Stimulated activated CD8-positive, alpha-beta memory T cell treated with anti-CD3 and anti-CD28 coated beads, Interleukin-12 subunit alpha, Interleukin-12 subunit beta, amount 100 ng/mL, for 24 hours (primary cell): ENCODE measurements around the gene ADGRL2.

Experiments used
- DNase-seq: peaks from one replicate; pipeline ENCODE4 v3.0.0-alpha.2; 2020; ENCODE audit errors: extremely low read depth

The ADGRL2 gene

DNA sequence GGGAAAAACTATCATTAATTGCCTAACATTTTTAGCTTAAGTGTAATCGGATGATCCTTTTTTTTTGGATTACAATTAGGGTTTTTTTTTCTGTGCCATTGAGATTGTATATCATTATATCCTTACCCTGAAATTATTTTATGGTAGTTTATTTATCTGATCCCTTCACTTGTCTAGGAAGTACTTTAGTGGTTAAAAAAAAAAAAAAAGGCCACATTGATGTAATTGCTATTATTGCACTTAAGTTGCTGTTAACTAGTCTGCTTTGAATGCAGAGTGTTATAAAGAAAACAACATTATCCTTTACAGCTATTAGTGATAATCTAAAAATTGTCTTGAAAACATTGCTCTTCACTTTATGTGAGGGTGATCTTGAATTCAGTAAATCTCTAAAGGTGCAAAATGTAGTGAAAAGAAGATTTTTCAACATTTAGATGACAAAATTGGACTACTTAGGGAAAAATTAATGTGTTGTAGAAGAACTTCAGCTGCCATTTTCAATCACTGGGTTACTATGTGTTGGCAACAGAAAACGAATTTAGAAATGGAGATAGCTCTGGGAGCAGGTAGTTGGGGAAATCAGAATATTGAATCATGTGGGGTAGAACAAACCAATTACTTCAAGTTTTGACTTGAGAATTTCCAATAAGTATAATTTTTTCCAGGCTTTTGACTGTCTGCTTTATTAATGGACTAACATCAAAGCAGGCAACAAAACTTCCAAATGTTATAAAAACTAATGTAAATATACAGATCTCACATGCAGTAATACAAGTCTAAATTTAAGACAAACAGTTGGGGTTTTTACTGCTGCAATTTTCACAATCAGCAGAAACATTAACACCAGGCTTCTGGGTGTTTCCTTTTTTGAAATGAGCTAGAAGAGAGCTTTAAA is 5.0 kb downstream of the ADGRL2 start:
- DNase-seq, result no peak

DNA sequence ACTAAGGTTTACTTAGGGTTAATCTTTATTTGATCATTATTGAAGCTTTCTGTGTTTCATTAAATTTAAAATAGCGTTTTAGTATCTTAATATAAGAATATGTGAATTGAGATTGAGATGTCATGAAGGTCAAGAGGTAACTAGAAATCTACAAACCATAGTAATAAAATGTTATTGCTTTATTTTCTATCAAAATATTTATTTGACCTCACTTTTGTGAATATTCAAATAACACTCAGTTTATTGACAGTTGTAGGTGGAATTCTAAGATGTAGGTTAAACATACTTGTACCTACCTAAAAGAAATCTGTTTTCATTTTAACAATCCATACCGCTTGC is 5.7 kb downstream of the ADGRL2 start:
- DNase-seq, result no peak

DNA sequence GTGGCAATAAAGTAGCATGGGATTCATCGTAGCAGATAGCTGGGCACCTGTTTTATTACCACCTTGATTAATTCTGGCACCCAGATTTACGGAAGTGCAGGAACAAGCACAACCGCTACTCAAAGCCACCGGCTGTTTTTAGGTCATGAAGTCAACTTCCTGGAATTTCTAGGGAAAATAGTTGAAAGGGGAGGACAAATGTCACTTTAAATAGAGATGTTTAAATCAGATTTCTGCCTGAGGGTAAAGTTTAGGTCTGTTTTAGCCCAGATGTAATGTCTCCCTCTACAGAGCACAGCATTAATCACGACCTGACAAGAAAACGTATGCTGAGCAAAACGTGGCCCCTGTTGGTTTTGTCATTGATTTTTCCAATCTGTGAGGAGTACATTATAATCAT is 8.0 kb downstream of the ADGRL2 start:
- DNase-seq, result no peak

DNA sequence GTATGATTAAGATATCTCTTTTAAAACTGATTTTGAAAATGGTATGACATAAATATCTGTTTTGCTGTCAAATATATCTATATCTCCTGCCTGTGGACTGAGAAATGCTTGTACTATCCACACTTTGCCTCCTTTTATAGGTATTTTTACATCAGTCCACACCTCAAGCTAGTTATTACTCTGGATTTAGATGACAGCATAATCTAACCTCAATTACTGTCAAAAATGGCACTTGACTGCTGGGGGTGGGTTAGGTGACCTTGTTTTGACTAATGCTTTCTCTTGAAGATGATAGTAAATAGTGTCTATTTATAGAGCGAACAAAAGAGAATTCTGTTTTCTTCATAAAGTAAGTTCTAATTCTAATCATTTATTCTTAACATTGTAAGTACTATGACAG is 9.1 kb downstream of the ADGRL2 start:
- no peak for DNase-seq

DNA sequence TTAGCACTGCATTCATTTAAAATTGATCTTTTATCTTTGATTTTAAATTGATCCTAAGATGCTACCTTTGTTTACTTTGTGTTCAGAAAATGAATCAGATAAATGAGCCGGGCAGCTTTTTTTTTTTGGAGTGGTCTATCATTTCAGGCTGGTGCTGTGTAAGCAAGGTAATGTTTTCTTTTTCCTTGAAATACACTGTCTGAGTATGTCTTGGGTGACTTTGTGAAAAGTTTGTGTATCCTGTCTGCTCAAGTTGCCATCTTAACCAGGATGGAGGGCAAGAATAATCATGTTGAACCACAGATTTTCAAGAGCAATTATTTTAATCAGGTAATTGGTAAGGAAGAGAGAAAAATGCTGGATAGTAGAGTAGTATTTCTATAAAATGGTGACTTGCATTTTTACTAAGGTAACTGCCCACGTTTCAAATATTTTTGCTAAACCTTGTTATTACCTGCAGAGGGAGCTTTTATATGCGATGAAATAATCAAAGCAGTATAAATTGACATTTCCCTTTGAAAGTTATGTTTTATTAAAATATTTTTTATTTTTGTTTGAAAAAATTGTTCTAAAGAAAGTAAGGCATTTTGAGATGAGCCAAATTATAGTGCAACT is 11.1 kb downstream of the ADGRL2 start:
- no peak for DNase-seq

DNA sequence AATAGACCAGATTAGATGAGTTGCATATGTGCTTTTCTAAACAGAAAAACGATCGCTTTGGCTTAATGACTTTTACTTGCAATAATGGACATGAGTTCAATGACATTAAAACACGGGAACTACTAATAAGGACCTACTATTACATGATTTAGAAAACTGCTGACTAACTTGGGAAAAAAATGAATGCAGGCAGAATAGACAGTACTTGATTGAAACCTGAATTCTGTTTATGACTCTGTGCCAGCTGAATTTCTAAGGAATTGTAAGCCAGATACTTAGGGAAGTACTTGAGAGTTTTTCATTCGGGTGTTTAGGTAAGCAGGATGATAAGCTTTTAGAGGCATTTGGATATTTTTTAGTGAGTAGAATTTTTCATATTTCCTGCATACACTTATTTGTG is 12.0 kb downstream of the ADGRL2 start:
- DNase-seq, result no peak

DNA sequence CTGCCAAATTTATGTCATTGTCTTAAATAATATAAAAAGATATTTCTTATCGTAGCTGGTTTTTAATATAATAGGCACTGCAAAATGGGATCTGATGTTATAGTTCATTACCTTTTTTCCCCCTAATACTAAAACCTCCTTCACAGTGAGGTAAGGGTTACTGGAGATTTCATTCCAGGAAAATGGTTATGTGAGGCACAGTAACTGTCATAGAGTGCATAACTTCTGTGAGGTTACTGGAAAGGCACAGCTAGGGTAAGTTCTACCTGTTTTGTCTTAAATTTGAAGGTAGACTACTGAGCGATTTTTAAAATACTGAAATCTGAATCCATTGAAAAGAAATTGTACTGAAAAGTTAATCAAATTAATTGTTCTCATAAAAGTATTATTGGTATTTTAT is 13.0 kb downstream of the ADGRL2 start:
- DNase-seq, result no peak

DNA sequence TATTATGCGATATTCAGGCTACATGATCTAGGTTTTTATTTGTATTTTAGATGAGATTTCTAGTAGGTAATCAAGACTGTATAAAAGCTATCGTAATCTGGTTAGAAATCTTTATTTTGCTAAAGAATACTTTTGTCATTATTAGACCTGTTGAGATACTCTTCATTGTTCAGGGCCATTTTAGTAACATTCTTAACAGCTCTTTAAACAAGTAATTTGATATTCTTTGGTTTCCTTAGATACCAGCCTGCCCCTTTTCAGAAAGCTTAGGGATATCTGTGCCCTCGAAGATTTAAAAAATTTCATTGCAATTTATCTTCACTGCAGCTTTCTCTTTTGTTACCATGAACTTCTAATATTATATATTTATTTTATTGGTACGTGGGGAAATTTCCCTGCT is 18.9 kb downstream of the ADGRL2 start:
- DNase-seq, result no peak

DNA sequence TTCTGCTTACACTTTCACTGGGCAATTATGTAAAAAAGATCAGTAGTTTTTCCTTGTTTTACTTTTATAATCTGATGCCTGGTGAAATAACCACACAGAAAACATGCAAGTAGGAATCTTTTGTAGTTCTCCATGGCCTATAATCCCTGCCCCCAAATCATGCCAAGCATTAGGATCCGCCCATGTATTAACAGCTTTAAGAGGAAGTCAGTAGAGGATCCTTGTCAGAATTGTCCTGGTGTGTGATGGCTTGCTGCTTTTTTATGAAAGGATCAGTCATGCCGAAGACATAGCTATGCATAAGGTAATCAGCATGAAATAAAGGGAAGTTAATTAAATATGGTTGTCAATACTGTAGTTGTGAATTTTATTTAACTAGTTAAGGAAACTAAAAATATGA is 20.0 kb downstream of the ADGRL2 start:
- DNase-seq, result no peak

DNA sequence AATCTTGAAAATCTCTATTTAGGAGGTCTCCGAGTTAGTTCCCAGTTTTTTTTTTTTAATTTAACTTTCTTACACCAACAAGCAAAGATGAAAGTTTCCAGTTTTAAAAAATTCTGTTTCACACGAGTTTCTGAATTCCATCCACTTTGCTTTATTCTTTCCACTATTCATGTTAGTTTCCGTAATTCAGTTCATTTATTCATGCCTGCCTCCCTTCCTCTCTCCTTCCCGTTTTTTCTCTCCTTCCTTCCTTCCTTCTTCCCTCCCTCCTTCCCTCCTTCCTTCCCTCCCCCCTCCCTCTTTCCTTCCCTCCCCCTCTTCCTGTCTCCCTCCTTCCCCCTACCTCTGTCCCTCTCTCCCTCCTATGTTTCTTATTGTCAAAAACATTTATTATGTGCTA is 22.3 kb downstream of the ADGRL2 start:
- DNase-seq, result no peak

DNA sequence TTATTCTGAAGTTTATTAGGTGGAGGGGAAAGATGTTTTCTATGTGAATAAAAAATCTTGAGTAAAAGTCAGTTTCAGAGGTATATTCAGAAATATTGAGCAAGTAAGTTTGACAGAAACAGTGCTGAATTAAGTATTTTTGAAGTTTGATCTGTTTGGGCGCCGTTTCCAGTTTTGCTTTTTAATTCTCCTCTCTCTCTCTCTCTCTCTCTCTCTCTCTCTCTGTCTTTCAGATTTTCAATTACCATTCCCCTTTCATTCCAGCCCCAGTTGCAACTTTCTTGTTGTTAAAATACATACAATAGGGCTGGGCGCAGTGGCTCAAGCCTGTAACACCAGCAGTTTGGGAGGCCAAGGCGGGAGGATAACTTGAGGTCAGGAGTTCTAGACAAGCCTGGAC is 24.0 kb downstream of the ADGRL2 start:
- no peak for DNase-seq

DNA sequence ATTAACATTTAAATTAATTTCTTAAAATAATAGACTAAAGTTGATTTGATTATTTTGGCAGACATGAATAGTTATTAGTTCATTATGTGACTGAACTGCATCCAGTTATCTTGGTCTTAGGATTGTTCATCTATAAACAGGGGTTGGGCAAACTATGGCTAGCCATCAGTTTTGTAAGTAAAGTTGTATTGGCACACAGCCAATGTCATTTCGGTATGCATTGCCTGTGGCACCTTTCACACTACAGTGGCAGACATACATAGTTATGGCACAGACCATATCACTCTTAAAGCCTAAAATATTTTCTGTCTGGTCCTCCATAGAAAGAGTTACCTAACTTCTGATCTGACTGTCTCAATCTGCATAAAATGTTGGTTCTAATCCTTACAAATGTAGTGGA is 27.2 kb downstream of the ADGRL2 start:
- no peak for DNase-seq

DNA sequence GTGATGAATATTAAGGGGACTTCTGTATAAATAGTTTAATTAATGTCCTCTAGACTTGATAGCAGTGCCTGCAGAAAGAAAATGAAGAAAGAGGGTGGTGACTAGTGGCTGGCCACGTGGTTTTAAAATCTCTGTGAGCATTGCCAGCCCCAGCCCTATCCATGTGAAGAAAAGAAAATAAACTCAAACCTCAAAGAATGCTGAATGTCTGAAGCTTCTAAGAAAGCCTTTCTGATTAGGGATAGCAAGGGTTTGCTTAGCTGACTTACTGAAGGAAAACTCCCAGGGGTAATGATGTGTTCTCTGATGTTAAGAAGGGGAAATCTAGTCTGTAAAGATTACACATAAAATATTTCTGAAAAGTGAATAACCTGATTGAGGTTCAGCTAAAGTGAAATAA is 31.8 kb downstream of the ADGRL2 start:
- DNase-seq, result no peak

DNA sequence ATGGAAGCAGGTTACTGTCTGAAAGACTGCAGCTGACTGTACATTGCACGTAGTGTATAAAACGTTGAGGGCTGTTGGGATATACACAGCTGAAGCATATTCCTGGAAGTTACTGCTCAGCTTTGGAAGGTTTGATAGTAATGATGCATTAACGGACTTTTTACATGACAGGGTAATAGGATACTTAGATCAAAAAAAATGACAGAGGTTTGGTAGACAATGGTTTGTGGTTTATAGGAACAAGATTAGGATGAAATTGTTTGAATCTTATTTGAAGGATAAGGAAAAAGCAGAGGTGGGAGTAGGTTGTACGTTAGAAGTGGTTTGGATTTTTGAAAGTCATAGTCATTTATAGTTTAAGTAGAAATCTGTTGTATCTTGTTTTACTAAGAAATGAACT is 33.0 kb downstream of the ADGRL2 start:
- DNase-seq, result no peak

DNA sequence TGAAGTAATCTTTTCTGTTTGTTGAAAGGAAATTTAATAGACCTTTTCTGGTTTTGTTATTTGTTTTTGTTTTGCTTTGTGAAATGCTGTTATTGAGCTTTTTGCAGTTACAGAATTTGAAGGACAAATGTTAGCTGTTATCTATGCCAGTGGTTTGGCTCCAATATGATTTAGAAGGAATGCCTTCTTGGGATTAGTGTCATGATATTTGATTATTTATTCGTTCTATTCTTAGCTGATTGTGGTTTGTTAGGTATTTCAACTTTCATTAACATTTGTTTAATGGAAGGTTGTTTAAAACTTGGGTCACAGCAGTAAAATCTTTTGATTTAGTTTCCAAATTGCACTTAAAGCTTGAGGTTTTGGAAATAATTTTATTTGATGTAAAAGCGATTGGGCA is 33.5 kb downstream of the ADGRL2 start:
- no peak for DNase-seq

DNA sequence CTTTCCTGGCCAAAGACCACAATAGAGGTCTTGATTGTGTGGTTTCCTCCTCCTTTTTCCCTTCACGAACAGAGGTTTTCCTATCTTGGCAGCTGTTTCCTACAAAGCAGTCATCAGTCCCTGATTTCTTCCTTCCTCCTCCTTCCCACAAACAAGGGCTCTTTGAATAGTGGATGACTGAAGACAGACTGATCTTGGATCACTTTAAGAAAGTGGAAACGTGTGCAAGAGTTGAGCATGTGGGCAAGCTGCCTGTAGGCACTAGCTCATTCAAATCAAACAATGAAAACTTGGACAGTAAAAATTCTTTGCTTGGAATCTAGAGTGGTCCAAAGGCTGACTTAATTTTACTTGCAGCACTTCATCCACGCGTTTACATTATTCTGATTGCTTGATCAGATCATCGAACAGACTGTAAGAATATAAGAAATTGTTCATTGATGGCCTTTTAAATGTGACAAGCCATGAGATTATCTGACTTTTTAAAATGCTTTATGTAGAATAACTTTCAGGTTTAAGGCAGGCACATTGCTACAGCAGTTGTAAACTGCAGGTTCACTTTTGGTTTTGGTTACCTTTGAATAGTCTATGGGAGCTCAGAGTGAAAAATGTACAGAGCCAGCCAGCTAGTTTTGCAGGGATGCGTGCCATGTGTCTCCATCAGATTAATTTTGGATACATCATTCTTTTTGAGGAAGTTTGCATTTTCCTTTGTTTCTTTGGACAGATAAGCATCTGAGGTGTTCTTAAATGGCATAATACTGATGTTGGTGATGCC is 34.4 kb downstream of the ADGRL2 start:
- DNase-seq, result no peak

DNA sequence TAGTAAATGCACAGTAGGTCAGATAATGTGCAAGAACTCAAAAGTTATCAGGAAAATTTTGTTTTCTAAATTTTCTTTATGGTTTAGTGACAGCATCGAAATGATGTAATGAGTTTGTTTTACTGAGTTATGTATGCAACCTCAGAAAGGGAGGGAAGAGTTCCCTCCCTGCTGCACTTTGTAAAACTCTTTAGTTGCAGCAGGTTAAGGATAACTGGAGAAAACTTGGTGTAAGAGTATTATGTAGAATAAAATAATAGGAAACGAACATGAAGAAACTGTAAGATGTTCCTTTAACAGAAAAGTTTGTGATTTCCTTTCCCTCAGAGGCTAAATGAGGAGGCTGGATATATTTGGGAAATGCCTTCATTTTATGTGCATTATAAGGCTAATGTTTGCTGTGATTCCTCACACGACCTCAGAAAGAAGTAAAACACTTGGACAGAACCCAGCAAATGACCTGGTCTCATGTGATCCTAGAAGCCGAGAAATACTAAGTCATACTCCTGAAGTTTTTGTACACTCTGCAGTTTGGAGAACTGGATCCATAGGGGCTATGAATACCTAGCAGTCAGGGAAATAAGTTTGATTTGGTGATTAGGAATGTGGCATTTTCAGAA is 35.4 kb downstream of the ADGRL2 start:
- no peak for DNase-seq

DNA sequence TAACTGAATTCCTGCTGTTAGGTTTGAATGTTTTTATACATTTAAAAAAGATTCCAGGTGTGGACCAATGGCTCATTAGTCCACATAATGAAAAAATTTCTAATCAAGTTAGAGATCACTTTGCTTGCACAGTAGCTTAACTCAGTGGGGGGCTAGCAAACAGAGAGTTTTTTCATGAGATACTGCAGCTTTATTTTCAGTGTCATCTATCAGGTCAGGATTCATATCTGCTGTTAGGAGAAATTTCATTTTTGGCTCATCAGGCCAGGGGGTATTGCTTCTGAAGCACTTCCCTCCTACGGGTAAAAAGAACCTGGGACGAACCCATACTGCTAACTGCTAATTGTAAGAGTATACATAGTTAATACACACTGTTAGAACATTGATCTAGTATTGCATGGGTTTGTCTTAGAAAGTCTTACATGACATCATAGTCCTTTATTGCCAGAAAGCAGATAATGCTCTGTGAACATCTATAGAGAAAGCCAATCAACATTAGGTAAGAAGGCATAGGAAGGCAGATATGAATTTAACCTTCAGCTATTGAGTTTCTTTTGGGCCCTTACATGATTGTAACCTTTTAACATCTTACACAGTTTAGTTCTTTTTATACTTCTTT is 38.0 kb downstream of the ADGRL2 start:
- DNase-seq, result no peak

DNA sequence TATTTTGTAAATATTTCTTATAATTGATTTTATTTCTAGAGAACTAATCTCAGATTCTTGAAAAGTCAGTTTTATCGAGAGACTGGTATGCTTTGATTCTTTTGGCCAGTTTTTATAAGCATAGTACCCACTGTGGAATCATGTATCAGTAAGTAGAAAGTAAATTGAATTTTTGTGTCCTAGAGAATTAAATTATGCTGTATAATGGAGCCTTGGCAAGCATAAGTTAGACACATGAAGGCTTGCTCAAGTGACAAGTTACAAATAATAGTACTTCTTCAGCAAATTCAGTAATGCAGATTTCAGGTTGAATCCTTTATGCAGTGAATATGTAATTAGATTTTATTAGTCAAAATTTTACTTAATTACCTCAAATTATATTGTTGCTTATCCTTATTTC is 40.1 kb downstream of the ADGRL2 start:
- DNase-seq, result no peak

DNA sequence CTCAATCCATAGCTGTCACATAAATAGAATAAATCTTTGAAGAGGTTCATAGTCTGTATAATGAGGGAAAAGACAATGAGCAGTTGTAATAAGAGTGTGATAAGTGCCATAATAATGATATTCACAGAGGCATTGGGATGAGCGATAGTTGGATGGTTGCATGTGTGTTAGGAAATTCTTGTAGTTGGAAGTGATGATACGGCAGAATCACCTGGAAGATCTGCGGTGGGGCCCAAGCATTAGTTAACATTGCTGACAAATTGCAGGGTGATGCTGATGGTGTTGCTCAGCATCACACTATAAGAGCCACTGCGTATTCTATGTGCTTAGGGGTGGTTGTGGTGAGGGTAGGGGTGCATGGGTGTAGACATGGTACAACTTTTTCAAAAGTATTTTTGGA is 41.1 kb downstream of the ADGRL2 start:
- no peak for DNase-seq

DNA sequence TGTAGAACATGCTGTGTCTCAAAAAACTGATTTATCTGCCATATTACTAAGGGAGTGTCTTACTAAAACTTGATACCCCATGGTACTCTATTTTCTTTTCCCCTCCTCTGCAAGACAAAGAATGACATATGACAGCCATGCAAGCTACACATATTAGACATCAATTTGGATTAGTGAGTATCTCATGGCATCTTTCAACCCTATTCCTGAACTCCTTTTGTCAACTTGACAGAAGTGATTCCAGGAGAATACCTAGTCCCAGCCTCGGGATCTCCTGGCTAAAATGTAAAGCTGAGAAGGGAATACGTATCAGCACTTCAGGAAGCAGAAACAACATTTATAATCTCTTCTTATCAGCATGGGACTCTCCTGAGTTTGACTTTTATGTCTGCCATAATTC is 43.7 kb downstream of the ADGRL2 start:
- DNase-seq, result no peak

DNA sequence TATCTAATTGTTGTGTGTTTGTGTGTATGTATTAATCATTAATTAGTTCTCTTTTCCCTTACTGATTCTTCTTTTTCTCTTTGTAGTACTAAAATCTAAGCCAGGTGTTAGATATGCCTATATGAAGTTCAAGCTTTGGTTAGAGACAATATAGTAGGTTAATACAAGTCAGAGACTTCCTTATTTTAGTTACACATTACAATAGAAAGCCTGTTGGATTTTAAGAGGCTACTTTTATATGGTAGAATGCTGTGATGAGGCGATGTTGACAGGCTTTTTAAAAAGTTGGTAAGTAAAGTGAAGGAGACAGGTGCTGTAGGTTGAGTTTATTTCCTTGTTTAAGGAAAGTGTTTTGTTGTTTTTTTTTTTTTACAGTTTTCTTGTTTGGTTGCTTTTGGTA is 45.9 kb downstream of the ADGRL2 start:
- DNase-seq, result no peak
